ENCODE data around the gene BMPR1A.

The BMPR1A gene

DNA sequence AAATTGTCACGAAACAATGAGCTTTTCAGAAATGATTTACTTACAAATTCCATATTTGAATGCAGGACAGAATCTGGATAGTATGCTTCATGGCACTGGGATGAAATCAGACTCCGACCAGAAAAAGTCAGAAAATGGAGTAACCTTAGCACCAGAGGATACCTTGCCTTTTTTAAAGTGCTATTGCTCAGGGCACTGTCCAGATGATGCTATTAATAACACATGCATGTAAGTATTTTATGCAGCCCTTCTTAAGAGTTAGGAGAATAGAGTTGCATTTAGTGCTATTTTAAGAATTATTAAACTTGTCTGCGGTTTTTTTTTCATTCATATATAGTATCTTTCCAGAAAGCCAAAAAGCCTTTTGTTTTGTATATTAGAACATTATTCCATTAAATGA lies 133.6 kb downstream of the BMPR1A start:
- H3K4me3 ChIP-seq (ENCODE audit: low read length) = no peak overlapping the region
- DNase-seq (ENCODE audit: low read depth) = no peak
- TF ChIP-seq, protein P1, sequence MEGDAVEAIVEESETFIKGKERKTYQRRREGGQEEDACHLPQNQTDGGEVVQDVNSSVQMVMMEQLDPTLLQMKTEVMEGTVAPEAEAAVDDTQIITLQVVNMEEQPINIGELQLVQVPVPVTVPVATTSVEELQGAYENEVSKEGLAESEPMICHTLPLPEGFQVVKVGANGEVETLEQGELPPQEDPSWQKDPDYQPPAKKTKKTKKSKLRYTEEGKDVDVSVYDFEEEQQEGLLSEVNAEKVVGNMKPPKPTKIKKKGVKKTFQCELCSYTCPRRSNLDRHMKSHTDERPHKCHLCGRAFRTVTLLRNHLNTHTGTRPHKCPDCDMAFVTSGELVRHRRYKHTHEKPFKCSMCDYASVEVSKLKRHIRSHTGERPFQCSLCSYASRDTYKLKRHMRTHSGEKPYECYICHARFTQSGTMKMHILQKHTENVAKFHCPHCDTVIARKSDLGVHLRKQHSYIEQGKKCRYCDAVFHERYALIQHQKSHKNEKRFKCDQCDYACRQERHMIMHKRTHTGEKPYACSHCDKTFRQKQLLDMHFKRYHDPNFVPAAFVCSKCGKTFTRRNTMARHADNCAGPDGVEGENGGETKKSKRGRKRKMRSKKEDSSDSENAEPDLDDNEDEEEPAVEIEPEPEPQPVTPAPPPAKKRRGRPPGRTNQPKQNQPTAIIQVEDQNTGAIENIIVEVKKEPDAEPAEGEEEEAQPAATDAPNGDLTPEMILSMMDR (conservative IDR thresholded peaks at IDR 0.05; ENCODE audit: low read length) = no peak

GRCh38 chr10:86898511-86898910 lies 142.1 kb downstream of the BMPR1A start:
- TF ChIP-seq, protein P1 (conservative IDR thresholded peaks at IDR 0.05; ENCODE audit: low read length) = no peak
- no peak overlapping the region for H3K4me3 ChIP-seq (ENCODE audit: low read length)
- DNase-seq (ENCODE audit: low read depth) = no peak

DNA sequence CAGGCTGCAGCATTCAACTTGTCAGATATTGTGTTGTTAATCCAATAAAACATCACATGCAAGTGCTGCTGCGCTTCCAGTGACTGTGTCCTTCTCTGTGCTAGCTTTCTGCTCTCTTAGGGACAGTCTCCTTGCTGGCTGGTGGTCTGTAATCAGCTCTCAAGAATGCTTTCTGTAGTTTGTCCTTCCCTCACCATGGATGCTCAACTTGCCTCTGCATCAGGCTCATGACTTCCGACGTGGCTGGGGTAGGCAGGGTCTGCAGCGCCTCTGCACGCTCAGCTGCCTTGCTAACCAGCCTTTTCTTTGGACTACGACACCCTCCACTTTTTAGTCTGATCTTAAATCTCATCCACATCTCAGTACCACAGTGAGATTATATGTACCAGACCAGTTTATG lies 142.7 kb downstream of the BMPR1A start:
- no peak overlapping the region for H3K4me3 ChIP-seq (ENCODE audit: low read length)
- no peak for DNase-seq (ENCODE audit: low read depth)
- TF ChIP-seq, protein P1 (conservative IDR thresholded peaks at IDR 0.05; ENCODE audit: low read length) = no peak

DNA sequence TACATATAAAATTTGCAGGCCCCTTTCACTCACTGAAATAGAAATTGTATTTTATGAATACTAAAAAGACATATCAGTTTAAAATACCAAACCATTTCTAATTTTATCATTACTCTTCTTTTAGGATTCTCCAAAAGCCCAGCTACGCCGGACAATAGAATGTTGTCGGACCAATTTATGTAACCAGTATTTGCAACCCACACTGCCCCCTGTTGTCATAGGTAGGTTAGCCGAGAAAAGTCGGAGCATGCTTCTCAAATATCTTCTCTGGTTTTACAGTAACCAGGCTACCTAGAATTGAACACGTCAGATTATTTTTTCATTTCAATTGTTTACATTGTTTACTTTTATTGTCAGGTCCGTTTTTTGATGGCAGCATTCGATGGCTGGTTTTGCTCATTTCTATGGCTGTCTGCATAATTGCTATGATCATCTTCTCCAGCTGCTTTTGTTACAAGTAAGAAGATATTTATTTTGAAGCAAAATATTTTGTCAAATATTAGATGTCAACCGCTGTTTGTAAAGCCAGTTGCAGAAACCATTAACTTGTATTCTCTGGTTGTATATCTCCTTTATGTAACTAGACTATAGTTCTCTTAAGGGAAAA lies 143.4 kb downstream of the BMPR1A start:
- DNase-seq (ENCODE audit: low read depth) = peak; percentile 69
- TF ChIP-seq, protein P1 (conservative IDR thresholded peaks at IDR 0.05; ENCODE audit: low read length) = peak; percentile 83
- H3K4me3 ChIP-seq (ENCODE audit: low read length) = no peak overlapping the region

DNA sequence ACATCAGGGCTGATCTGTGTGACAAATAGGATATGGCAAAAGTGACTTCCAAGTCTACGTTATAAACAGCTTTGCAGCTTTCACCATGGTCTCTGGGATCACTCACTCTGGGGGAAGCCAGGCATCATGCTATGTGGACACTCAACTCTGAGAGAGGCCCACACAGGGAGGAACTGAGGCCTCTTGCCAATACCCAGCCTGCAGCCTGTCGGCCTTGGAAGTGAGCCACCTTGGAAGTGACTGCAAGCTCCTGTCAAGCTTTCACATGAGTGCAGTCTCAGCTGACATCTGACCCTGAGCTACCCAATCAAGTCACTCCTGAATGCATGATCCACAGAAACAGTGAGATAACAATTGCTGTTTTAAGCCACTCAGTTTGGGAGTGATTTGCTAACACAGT lies 144.5 kb downstream of the BMPR1A start:
- TF ChIP-seq, protein P1 (conservative IDR thresholded peaks at IDR 0.05; ENCODE audit: low read length) = no peak
- no peak overlapping the region for H3K4me3 ChIP-seq (ENCODE audit: low read length)
- peak; percentile 75 for DNase-seq (ENCODE audit: low read depth)

- H3K4me3 ChIP-seq (ENCODE audit: low read length) = no peak overlapping the region
- TF ChIP-seq, protein P1 (conservative IDR thresholded peaks at IDR 0.05; ENCODE audit: low read length) = no peak
- no peak for DNase-seq (ENCODE audit: low read depth)
These were observed 148.2 kb downstream of the BMPR1A start for GRCh38 chr10:86904600-86904999.

GRCh38 chr10:86905429-86905828 lies 149.0 kb downstream of the BMPR1A start:
- H3K4me3 ChIP-seq (ENCODE audit: low read length) = no peak overlapping the region
- TF ChIP-seq, protein P1 (conservative IDR thresholded peaks at IDR 0.05; ENCODE audit: low read length) = no peak
- peak; percentile 2 for DNase-seq (ENCODE audit: low read depth)

All from AG10803 (cell line).